ENCODE data around the gene MYO7B. TPM values are rescaled to one million over a fixed set of nuclear protein-coding genes. Genes with fewer than 3 reads are reported as not detected.
A peak's percentile ranks its signal among the peaks of the same experiment; 100 is the strongest.
"Not testable (repeated sequence)": the region's sequence is repeated elsewhere in the genome, so short reads cannot be mapped to it uniquely, and the experiment has no call there.

MYO7B gene
- total RNA-seq, 1 donor from 2014 or later: 0.28 TPM

- H3K9me3 Mint-ChIP-seq: no peaks in the 10 kb centered on the region
- H3K27ac Mint-ChIP-seq (ENCODE audit: unreplicated experiment): no peak overlapping the region
- H3K27me3 Mint-ChIP-seq (ENCODE audit: low read depth): no peaks in the 10 kb centered on the region
- no peak for TF ChIP-seq CTCF (conservative IDR thresholded peaks at IDR 0.05)
- H3K4me3 Mint-ChIP-seq: peak overlapping the region; percentile 68
- H3K4me1 Mint-ChIP-seq: peaks cover 32% of the 10 kb centered on the region
- no peak for DNase-seq (ENCODE audit: low read depth, low spot score)
- H3K36me3 Mint-ChIP-seq (ENCODE audit: low read depth): peaks cover 3% of the 10 kb centered on the region
Measured at GRCh38 chr2:127523269-127523939, 12.1 kb upstream of the MYO7B start.

- not testable (repeated sequence) for H3K36me3 Mint-ChIP-seq (ENCODE audit: low read depth); H3K27ac Mint-ChIP-seq (ENCODE audit: unreplicated experiment)
Measured at GRCh38 chr2:127524198-127524834, 11.2 kb upstream of the MYO7B start.

GRCh38 chr2:127525691-127526131 lies 9.8 kb upstream of the MYO7B start:
- peak overlapping the region; percentile 98 for H3K4me3 Mint-ChIP-seq
- peaks cover 3% of the 10 kb centered on the region for H3K36me3 Mint-ChIP-seq (ENCODE audit: low read depth)
- no peaks in the 10 kb centered on the region for H3K27me3 Mint-ChIP-seq (ENCODE audit: low read depth)

More at GRCh38 chr2:127524198-127524834, 11.2 kb upstream of the MYO7B start:
- Mint-ChIP-seq H3K4me3 (peak overlapping the region; percentile 68), H3K4me1 (peaks cover 32% of the 10 kb centered on the region)
- not testable (repeated sequence) for DNase-seq (ENCODE audit: low read depth, low spot score); H3K9me3 Mint-ChIP-seq; H3K27me3 Mint-ChIP-seq (ENCODE audit: low read depth)

GRCh38 chr2:127526132-127527000 lies 9.1 kb upstream of the MYO7B start, which contains the start of gene IWS1:
Gene IWS1 (minus strand): TSS chr2:127526489. CDS start chr2:127526208, 281 bp downstream.
- TF ChIP-seq CTCF (conservative IDR thresholded peaks at IDR 0.05): no peak
- Mint-ChIP-seq H3K27me3 (ENCODE audit: low read depth) (no peaks in the 10 kb centered on the region), H3K9me3 (peaks cover 2% of the 10 kb centered on the region), H3K27ac (ENCODE audit: unreplicated experiment) (peak within 1 kb of the TSS; percentile 99), H3K4me3 (peak within 1 kb of the TSS; percentile 98), H3K4me1 (peaks cover 32% of the 10 kb centered on the region), H3K36me3 (ENCODE audit: low read depth) (peaks cover 3% of the 10 kb centered on the region)
- DNase-seq (ENCODE audit: low read depth, low spot score): peak; percentile 89

More at GRCh38 chr2:127525691-127526131, 9.8 kb upstream of the MYO7B start:
- no peak for TF ChIP-seq CTCF (conservative IDR thresholded peaks at IDR 0.05)
- peak overlapping the region; percentile 99 for H3K27ac Mint-ChIP-seq (ENCODE audit: unreplicated experiment)
- peaks cover 2% of the 10 kb centered on the region for H3K9me3 Mint-ChIP-seq
- no peak for DNase-seq (ENCODE audit: low read depth, low spot score)
- H3K4me1 Mint-ChIP-seq: peaks cover 32% of the 10 kb centered on the region

- DNase-seq (ENCODE audit: low read depth, low spot score): no peak
- Mint-ChIP-seq H3K27ac (ENCODE audit: unreplicated experiment) (peak overlapping the region; percentile 99), H3K36me3 (ENCODE audit: low read depth) (peaks cover 3% of the 10 kb centered on the region), H3K9me3 (peaks cover 2% of the 10 kb centered on the region), H3K4me1 (peaks cover 32% of the 10 kb centered on the region), H3K4me3 (peak overlapping the region; percentile 98), H3K27me3 (ENCODE audit: low read depth) (no peaks in the 10 kb centered on the region)
- TF ChIP-seq CTCF (conservative IDR thresholded peaks at IDR 0.05): no peak
Measured at GRCh38 chr2:127527001-127527804, 8.3 kb upstream of the MYO7B start.
